K562 (cell line): Measurements from ENCODE around the gene CFAP70. TPM values are rescaled to one million over a fixed set of nuclear protein-coding genes. Genes with fewer than 3 reads are reported as not detected.

ENCODE experiments used
- ARID3B ChIP-seq: fragments of 250-450 bp; sonication (Bioruptor Pico); IDR thresholded peaks from 2 replicates; pipeline ENCODE4 v1.4.0; 2020; ENCODE audit warnings: borderline replicate concordance
- CHD2 ChIP-seq: IDR thresholded peaks from 2 replicates; pipeline ENCODE4 v1.6.1; 2011; ENCODE audit warnings: low read depth, low read length
- CREB3L1 ChIP-seq: fragments of 450-650 bp; IDR thresholded peaks from 2 replicates; pipeline ENCODE4 v1.6.1; 2014; ENCODE audit warnings: low read depth, mild to moderate bottlenecking, moderate library complexity, borderline replicate concordance
- SREBF2 ChIP-seq: sonication (generic); formaldehyde crosslinking; IDR thresholded peaks from 2 replicates; pipeline ENCODE4 v1.4.0; 2020; ENCODE audit warnings: mild to moderate bottlenecking, missing genetic modification reagents
- TAL1 ChIP-seq: fragments of 450-650 bp; IDR thresholded peaks from 2 replicates; pipeline ENCODE4 v1.6.1; 2016; ENCODE audit warnings: mild to moderate bottlenecking
- USF2 ChIP-seq: sonication (generic); formaldehyde crosslinking; IDR thresholded peaks from 2 replicates; pipeline ENCODE4 v1.5.0; 2020; ENCODE audit warnings: missing genetic modification reagents
- ZNF277 ChIP-seq: fragments of 250-450 bp; sonication (Bioruptor Pico); IDR thresholded peaks from 2 replicates; pipeline ENCODE4 v1.8.0; 2022; ENCODE audit warnings: inconsistent platforms, mild to moderate bottlenecking, moderate library complexity, borderline replicate concordance
- ZNF699 ChIP-seq: fragments of 250-450 bp; sonication (Bioruptor Pico); IDR thresholded peaks from 2 replicates; pipeline ENCODE4 v1.8.0; 2021; ENCODE audit warnings: mild to moderate bottlenecking, moderate library complexity; ENCODE audit not compliant: insufficient replicate concordance
- polyA plus RNA-seq, 8 experiments: library from polyadenylated mRNA; depleted of rRNA in 4 of 8; stranded (reverse) in 5 of 8; unstranded in 3 of 8; fragments of >200 nt; fragmentation: Nextera tagmentation in 2 of 8; fragmentation: Illumina TruSeq in 1 of 8; extraction: Ambion mirVana in 2 of 8; extraction: Trizol in 1 of 8; gene quantifications; 2 replicates each; pipeline versions ENCODE4 v1.2.1 to v1.2.3, GENCODE V29; 2011 to 2014; ENCODE audit warnings: inconsistent platforms in 1 of 8, missing spikeins in 1 of 8
- total RNA-seq, 7 experiments: library from RNA; depleted of rRNA in 6 of 7; stranded (reverse); fragments of >200 nt in 6 of 7; fragmentation: Illumina TruSeq in 2 of 7; extraction: Trizol in 2 of 7; gene quantifications; 2 replicates each; pipeline versions ENCODE4 v1.2.1 to v1.2.3, GENCODE V29; 2011 to 2021; ENCODE audit warnings: low replicate concordance in 1 of 7
- TF ChIP-seq, protein P1 (sequence below): fragments of 250-450 bp; sonication (Bioruptor Pico); IDR thresholded peaks from 2 replicates; pipeline ENCODE4 v1.5.0; 2021; ENCODE audit warnings: mild to moderate bottlenecking, moderate library complexity
- TF ChIP-seq, protein P2 (sequence below): fragments of 200-400 bp; formaldehyde crosslinking; IDR thresholded peaks from 2 replicates; pipeline ENCODE4 v1.6.1; 2017; ENCODE audit warnings: mild to moderate bottlenecking, low read depth, low read length, moderate library complexity
- TF ChIP-seq, protein P3 (sequence below): fragments of 250-450 bp; sonication (Bioruptor Pico); IDR thresholded peaks from 2 replicates; pipeline ENCODE4 v1.4.0; 2020; ENCODE audit warnings: mild to moderate bottlenecking, moderate library complexity

Gene CFAP70
- total and polyA plus RNA-seq, 9 of the 15 experiments (the other 6 are each of a cell fraction or from before 2014, with no cell fraction given): 0.27 to 1.6 (median 0.86) TPM

DNA sequence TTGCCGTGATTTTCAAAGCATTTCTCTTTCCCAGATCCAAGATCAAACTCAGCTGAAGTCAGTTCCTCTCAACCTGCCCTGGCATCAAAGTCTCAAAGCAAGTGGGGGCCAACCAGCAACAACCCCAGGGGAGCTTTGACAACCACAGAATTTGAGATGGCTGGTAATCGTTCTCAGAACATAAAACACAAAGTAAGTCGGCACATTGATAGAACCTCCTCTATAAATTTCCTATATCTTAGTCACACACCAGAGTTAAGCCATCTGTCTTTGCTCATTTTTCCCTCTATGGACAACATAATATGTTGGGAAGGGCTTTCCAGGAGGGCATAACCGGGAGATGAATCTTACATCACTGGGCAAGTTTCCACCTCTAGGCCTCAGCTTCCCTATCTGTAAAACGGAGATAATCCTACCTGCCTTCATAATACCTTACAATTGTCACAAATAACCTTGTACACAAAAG lies 110.4 kb downstream of the CFAP70 start (continued):
- TF ChIP-seq, protein P1, sequence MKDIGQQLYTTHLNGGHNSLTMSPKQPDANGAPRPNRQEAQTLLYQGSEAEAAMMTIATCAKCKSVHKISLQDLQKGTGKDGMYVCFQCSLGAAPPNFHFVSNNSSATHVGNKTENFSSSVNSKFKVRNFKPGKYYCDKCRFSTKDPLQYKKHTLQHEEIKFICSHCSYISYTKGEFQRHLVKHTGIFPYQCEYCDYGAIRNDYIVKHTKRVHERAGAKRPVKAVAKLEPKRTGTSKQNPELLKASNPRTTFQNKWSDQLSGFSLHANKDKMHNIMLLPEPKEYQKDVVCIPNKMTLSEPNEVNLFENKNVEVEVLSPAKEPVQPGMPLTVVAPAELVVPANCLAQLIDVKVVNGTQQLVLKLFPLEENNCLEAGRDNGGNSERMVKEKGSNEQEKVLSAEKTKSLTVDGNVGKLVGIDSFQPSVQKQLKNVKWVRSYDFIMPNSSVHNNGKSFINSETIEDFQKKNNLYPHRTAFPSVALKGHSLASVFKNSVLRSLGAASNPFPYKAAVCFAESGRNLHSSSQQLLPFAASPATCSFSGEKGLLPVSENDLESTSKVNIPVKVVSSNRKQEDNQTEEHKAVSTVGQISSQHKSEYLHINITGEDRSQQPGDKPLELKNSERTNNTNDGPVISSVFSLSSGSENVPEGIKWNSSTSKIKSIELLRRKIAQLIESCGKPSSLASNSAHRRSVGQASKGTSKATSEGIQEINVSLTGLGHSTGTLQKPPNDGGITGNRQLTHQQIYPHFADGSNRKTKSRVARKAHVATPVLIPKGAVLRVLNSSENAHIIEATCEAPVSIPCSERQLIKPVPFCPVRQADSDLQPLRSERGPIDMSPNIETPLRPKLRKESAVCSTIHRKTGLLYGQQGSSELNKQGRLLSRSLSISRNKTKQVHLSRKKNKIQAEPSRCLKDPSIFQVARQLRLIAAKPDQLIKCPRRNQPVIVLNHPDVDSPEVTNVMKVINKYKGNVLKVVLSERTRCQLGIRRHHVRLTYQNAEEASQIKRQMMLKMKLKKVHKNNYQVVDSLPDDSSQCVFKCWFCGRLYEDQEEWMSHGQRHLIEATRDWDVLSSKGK (CRISPR knock-in tag): no peak
- TF ChIP-seq ZNF699 (CRISPR knock-in tag) (no peak), ZNF277 (CRISPR knock-in tag) (no peak), CREB3L1 (no peak), ARID3B (CRISPR knock-in tag) (no peak), SREBF2 (CRISPR knock-in tag) (no peak), CHD2 (no peak), USF2 (CRISPR knock-in tag) (no peak), TAL1 (no peak)
- TF ChIP-seq, protein P2, sequence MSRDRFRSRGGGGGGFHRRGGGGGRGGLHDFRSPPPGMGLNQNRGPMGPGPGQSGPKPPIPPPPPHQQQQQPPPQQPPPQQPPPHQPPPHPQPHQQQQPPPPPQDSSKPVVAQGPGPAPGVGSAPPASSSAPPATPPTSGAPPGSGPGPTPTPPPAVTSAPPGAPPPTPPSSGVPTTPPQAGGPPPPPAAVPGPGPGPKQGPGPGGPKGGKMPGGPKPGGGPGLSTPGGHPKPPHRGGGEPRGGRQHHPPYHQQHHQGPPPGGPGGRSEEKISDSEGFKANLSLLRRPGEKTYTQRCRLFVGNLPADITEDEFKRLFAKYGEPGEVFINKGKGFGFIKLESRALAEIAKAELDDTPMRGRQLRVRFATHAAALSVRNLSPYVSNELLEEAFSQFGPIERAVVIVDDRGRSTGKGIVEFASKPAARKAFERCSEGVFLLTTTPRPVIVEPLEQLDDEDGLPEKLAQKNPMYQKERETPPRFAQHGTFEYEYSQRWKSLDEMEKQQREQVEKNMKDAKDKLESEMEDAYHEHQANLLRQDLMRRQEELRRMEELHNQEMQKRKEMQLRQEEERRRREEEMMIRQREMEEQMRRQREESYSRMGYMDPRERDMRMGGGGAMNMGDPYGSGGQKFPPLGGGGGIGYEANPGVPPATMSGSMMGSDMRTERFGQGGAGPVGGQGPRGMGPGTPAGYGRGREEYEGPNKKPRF: no peak
- TF ChIP-seq, protein P3, sequence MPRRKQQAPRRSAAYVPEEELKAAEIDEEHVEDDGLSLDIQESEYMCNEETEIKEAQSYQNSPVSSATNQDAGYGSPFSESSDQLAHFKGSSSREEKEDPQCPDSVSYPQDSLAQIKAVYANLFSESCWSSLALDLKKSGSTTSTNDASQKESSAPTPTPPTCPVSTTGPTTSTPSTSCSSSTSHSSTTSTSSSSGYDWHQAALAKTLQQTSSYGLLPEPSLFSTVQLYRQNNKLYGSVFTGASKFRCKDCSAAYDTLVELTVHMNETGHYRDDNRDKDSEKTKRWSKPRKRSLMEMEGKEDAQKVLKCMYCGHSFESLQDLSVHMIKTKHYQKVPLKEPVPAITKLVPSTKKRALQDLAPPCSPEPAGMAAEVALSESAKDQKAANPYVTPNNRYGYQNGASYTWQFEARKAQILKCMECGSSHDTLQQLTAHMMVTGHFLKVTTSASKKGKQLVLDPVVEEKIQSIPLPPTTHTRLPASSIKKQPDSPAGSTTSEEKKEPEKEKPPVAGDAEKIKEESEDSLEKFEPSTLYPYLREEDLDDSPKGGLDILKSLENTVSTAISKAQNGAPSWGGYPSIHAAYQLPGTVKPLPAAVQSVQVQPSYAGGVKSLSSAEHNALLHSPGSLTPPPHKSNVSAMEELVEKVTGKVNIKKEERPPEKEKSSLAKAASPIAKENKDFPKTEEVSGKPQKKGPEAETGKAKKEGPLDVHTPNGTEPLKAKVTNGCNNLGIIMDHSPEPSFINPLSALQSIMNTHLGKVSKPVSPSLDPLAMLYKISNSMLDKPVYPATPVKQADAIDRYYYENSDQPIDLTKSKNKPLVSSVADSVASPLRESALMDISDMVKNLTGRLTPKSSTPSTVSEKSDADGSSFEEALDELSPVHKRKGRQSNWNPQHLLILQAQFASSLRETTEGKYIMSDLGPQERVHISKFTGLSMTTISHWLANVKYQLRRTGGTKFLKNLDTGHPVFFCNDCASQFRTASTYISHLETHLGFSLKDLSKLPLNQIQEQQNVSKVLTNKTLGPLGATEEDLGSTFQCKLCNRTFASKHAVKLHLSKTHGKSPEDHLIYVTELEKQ (CRISPR knock-in tag): no peak
